Gastrocnemius medialis (tissue), 4 donors: Measurements from ENCODE around the gene POLN.

ENCODE experiments used
- CTCF ChIP-seq, 5 experiments: fragments of 450-650 bp in 3 of 5; fragments of 200-600 bp in 2 of 5; sonication (generic) in 2 of 5; IDR thresholded peaks in 4 of 5; conservative IDR thresholded peaks in 1 of 5; 1 replicate in 4 of 5; 2 replicates in 1 of 5; pipeline ENCODE4 v1.5.1; 2016 to 2019; ENCODE audit warnings: antibody characterized with exemption in 5 of 5, mild to moderate bottlenecking in 3 of 5, moderate library complexity in 3 of 5
- POLR2A ChIP-seq, 2 donors: fragments of 450-650 bp; IDR thresholded peaks; one replicate each; pipeline ENCODE4 v1.6.1; 2017; ENCODE audit warnings: antibody characterized with exemption in 2 of 2, mild to moderate bottlenecking in 2 of 2, moderate library complexity in 2 of 2

GRCh38 chr4:2075987-2076907, 165.7 kb downstream of the POLN start:
- TF ChIP-seq POLR2A (IDR thresholded peaks at IDR 0.05): no peak
- no peak for TF ChIP-seq CTCF (IDR thresholded peaks at IDR 0.05 in 4 of 5, conservative IDR thresholded peaks at IDR 0.05 in 1 of 5)
